ENCODE data around the gene MEGF10. TPM values are rescaled to one million over a fixed set of nuclear protein-coding genes. Genes with fewer than 3 reads are reported as not detected.

Gene MEGF10
- total and polyA plus RNA-seq, 10 of the 15 experiments (the other 5 are each of a cell fraction or from before 2014, with no cell fraction given), result 0.03 to 0.21 (median 0.05) TPM; not detected in 5

DNA sequence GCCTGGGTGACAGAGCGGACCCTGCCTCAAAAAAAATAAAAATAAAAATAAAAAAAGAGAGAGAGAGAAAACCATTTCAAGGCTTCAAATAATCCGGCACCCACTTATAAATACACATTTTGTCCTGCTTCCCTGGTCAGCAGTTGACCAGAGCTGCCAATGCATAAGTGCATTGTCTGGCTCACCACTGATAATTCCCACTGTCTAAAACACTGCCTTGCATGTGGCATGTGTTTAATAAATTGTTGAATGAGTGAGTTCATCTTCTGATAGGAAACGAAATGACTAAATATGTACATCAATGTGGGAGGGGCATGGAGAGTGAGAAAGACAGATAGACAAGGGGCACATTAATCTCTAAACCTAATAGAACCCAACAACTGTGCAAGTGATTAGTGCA is 42.9 kb downstream of the MEGF10 start:
- CTCF ChIA-PET, result no interaction called here
- H3K27me3 ChIP-seq (replicated peaks in 1 of 2; ENCODE audit: control insufficient read depth in 2 of 2, insufficient read depth in 2 of 2, low read length in 1 of 2), result no peaks in the 10 kb centered on the region; a peak in 1 of 4 replicates
- DNase-seq (ENCODE audit: low read depth, low spot score), result no peak
- H3K4me3 ChIP-seq, result no peak overlapping the region
- in situ Hi-C loops (cut with MboI) (no loop called here), intact Hi-C loops (cut with micrococcal nuclease; ENCODE audit: unreplicated experiment) (no loop called here)
- no peaks in the 10 kb centered on the region for H4K20me1 ChIP-seq (ENCODE audit: control insufficient read depth, insufficient read depth)
- SMC1A ChIA-PET (ENCODE audit: uncharacterized antibody, unreplicated experiment), result no interaction called here
- H3K9me3 ChIP-seq (replicated peaks; ENCODE audit: control insufficient read depth, insufficient read depth, low read length), result no peaks in the 10 kb centered on the region
- no peaks in the 10 kb centered on the region for H3K4me1 ChIP-seq (ENCODE audit: control insufficient read depth, insufficient read depth, low read length)
- H2AFZ ChIP-seq (ENCODE audit: control insufficient read depth, low read depth, low read length), result no peak overlapping the region
- no peak overlapping the region for H3K9ac ChIP-seq (ENCODE audit: control insufficient read depth, insufficient read depth, low read length)
- POLR2A ChIA-PET, result no interaction called here
- TF ChIP-seq POLR2AphosphoS5 (IDR thresholded peaks at IDR 0.05; ENCODE audit: low read length), result no peak
- no peak for TF ChIP-seq STAT1 (conservative IDR thresholded peaks at IDR 0.05)
- TF ChIP-seq RFX5 (IDR thresholded peaks at IDR 0.05; ENCODE audit: low read depth, low read length), result no peak
- TF ChIP-seq ZBTB33 (IDR thresholded peaks at IDR 0.05), result no peak
- no peak for TF ChIP-seq POU2F2 (IDR thresholded peaks at IDR 0.05; ENCODE audit: borderline replicate concordance, low read depth, low read length)
- no peak for TF ChIP-seq ZNF207 (IDR thresholded peaks at IDR 0.05; ENCODE audit: borderline replicate concordance)
- no peak for TF ChIP-seq CBFB (IDR thresholded peaks at IDR 0.05; ENCODE audit: low read depth)
- no peak for TF ChIP-seq IRF4 (IDR thresholded peaks at IDR 0.05; ENCODE audit: low read depth, low read length)
- TF ChIP-seq ZBED1 (IDR thresholded peaks at IDR 0.05; ENCODE audit: borderline replicate concordance), result no peak
- no peak for TF ChIP-seq HDAC2 (IDR thresholded peaks at IDR 0.05)
- TF ChIP-seq, protein P1, sequence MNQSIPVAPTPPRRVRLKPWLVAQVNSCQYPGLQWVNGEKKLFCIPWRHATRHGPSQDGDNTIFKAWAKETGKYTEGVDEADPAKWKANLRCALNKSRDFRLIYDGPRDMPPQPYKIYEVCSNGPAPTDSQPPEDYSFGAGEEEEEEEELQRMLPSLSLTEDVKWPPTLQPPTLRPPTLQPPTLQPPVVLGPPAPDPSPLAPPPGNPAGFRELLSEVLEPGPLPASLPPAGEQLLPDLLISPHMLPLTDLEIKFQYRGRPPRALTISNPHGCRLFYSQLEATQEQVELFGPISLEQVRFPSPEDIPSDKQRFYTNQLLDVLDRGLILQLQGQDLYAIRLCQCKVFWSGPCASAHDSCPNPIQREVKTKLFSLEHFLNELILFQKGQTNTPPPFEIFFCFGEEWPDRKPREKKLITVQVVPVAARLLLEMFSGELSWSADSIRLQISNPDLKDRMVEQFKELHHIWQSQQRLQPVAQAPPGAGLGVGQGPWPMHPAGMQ (IDR thresholded peaks at IDR 0.05; ENCODE audit: borderline replicate concordance), result no peak
- no peak for TF ChIP-seq IKZF2 (IDR thresholded peaks at IDR 0.05)
- TF ChIP-seq GATAD2B (conservative IDR thresholded peaks at IDR 0.05; ENCODE audit: low read depth), result no peak
- no peaks in the 10 kb centered on the region for H3K79me2 ChIP-seq (ENCODE audit: control insufficient read depth, insufficient read depth, low read length)
- 32% methylated on average over 3 of the region's 3 CpGs for WGBS (ENCODE audit: insufficient coverage, insufficient replicate concordance, low lambda C conversion rate, missing lambda C conversion rate)
- no peak for FAIRE-seq
- no peak for ATAC-seq
- H3K36me3 ChIP-seq (ENCODE audit: control insufficient read depth in 2 of 2, insufficient read depth in 2 of 2, low read length in 1 of 2), result no peaks in the 10 kb centered on the region
- BruUV-seq (replicated peaks), result no TSS peak
- H3K27ac ChIP-seq (ENCODE audit: control insufficient read depth, insufficient read depth), result no peak overlapping the region
- H3K4me2 ChIP-seq (ENCODE audit: control insufficient read depth, insufficient read depth), result no peak overlapping the region
- RAD21 ChIA-PET (ENCODE audit: unreplicated experiment), result no interaction called here
